ENCODE results near the gene TMTC2. TPM values are rescaled to one million over a fixed set of nuclear protein-coding genes. Genes with fewer than 3 reads are reported as not detected.

The TMTC2 gene
- total and polyA plus RNA-seq, 4 experiments from 2014 or later = 0.09 to 8.2 (median 4.2) TPM

GRCh38 chr12:82867762-82868500 lies 181.2 kb downstream of the TMTC2 start:
- no peaks in the 10 kb centered on the region for H3K9me3 ChIP-seq (ENCODE audit: control insufficient read depth in 1 of 2, low read length in 2 of 2)
- Mint-ChIP-seq H3K27me3 (no peaks in the 10 kb centered on the region), H3K4me1 (peaks cover 2 to 5% (median 4%) of the 10 kb centered on the region in 4 donors), H3K36me3 (peaks cover 0 to 11% of the 10 kb centered on the region in 2 donors), H3K27ac (no peak overlapping the region), H3K9me3 (peaks cover 0 to 3% (median 0%) of the 10 kb centered on the region in 8 donors), H3K4me3 (no peak overlapping the region)
- H3K4me1 ChIP-seq (ENCODE audit: insufficient read depth, low read length) = no peaks in the 10 kb centered on the region
- DNase-seq = no peak
- no peaks in the 10 kb centered on the region for H3K27me3 ChIP-seq (ENCODE audit: insufficient read depth, low read length)
- no peaks in the 10 kb centered on the region for H3K36me3 ChIP-seq (ENCODE audit: insufficient read depth, low read length)
- intact Hi-C loops (cut with micrococcal nuclease) = no loop called here
- CTCF ChIA-PET (ENCODE audit: partially characterized antibody) = no interaction called here
- POLR2A ChIA-PET (ENCODE audit: partially characterized antibody) = no interaction called here
- no peak overlapping the region for H3K4me3 ChIP-seq (ENCODE audit: low read length in 2 of 2)
- no peak overlapping the region for H3K27ac ChIP-seq (ENCODE audit: low read depth, low read length)

GRCh38 chr12:82870771-82871377 lies 184.2 kb downstream of the TMTC2 start:
- Mint-ChIP-seq H3K4me3 (no peak overlapping the region), H3K36me3 (no peaks in the 10 kb centered on the region), H3K9me3 (no peaks in the 10 kb centered on the region), H3K27ac (peak overlapping the region in 1 of 7 donors; percentile 7), H3K27me3 (no peaks in the 10 kb centered on the region), H3K4me1 (peaks cover 2 to 5% (median 4%) of the 10 kb centered on the region in 4 donors)
- DNase-seq = no peak
- ChIA-PET CTCF (ENCODE audit: partially characterized antibody) (interaction anchor here (0.9 kb wide), 1 partner anchor 16 kb away, joined by 3 read pairs; no protein-coding TSS in a partner anchor), POLR2A (ENCODE audit: partially characterized antibody) (no interaction called here)
- Histone ChIP-seq H3K27ac (ENCODE audit: low read depth, low read length) (no peak overlapping the region), H3K36me3 (ENCODE audit: insufficient read depth, low read length) (no peaks in the 10 kb centered on the region), H3K27me3 (ENCODE audit: insufficient read depth, low read length) (no peaks in the 10 kb centered on the region), H3K4me3 (ENCODE audit: low read length in 2 of 2) (no peak overlapping the region), H3K4me1 (ENCODE audit: insufficient read depth, low read length) (no peaks in the 10 kb centered on the region), H3K9me3 (ENCODE audit: control insufficient read depth in 1 of 2, low read length in 2 of 2) (no peaks in the 10 kb centered on the region)
- intact Hi-C loops (cut with micrococcal nuclease) = no loop called here

GRCh38 chr12:82872088-82872487 lies 185.4 kb downstream of the TMTC2 start:
- Histone ChIP-seq H3K9me3 (ENCODE audit: control insufficient read depth in 1 of 2, low read length in 2 of 2) (no peaks in the 10 kb centered on the region), H3K27me3 (ENCODE audit: insufficient read depth, low read length) (no peaks in the 10 kb centered on the region), H3K4me3 (ENCODE audit: low read length in 2 of 2) (no peak overlapping the region), H3K4me1 (ENCODE audit: insufficient read depth, low read length) (no peaks in the 10 kb centered on the region), H3K27ac (ENCODE audit: low read depth, low read length) (no peak overlapping the region), H3K36me3 (ENCODE audit: insufficient read depth, low read length) (no peaks in the 10 kb centered on the region)
- no peaks in the 10 kb centered on the region for H3K9me3 Mint-ChIP-seq
- DNase-seq = no peak
- CTCF ChIA-PET (ENCODE audit: partially characterized antibody) = no interaction called here
- POLR2A ChIA-PET (ENCODE audit: partially characterized antibody) = no interaction called here
- no peaks in the 10 kb centered on the region for H3K36me3 Mint-ChIP-seq
- intact Hi-C loops (cut with micrococcal nuclease) = no loop called here
- H3K27me3 Mint-ChIP-seq = no peaks in the 10 kb centered on the region
- no peak overlapping the region for H3K27ac Mint-ChIP-seq
- peaks cover 2 to 5% (median 4%) of the 10 kb centered on the region in 4 donors for H3K4me1 Mint-ChIP-seq
- H3K4me3 Mint-ChIP-seq = no peak overlapping the region

GRCh38 chr12:82873309-82873708 lies 186.6 kb downstream of the TMTC2 start:
- H3K9me3 Mint-ChIP-seq = no peaks in the 10 kb centered on the region
- Histone ChIP-seq H3K27ac (ENCODE audit: low read depth, low read length) (no peak overlapping the region), H3K4me1 (ENCODE audit: insufficient read depth, low read length) (no peaks in the 10 kb centered on the region), H3K36me3 (ENCODE audit: insufficient read depth, low read length) (no peaks in the 10 kb centered on the region), H3K27me3 (ENCODE audit: insufficient read depth, low read length) (no peaks in the 10 kb centered on the region), H3K9me3 (ENCODE audit: control insufficient read depth in 1 of 2, low read length in 2 of 2) (no peaks in the 10 kb centered on the region), H3K4me3 (ENCODE audit: low read length in 2 of 2) (no peak overlapping the region)
- DNase-seq = no peak
- H3K36me3 Mint-ChIP-seq = peaks cover 0 to 4% of the 10 kb centered on the region in 2 donors
- peaks cover 2 to 5% (median 4%) of the 10 kb centered on the region in 4 donors for H3K4me1 Mint-ChIP-seq
- H3K4me3 Mint-ChIP-seq = no peak overlapping the region
- no peaks in the 10 kb centered on the region for H3K27me3 Mint-ChIP-seq
- no peak overlapping the region for H3K27ac Mint-ChIP-seq
- intact Hi-C loops (cut with micrococcal nuclease) = no loop called here
- CTCF ChIA-PET (ENCODE audit: partially characterized antibody) = no interaction called here
- POLR2A ChIA-PET (ENCODE audit: partially characterized antibody) = no interaction called here

GRCh38 chr12:82873951-82874350 lies 187.2 kb downstream of the TMTC2 start:
- CTCF ChIA-PET (ENCODE audit: partially characterized antibody) = no interaction called here
- no peak overlapping the region for H3K27ac Mint-ChIP-seq
- H3K4me3 Mint-ChIP-seq = no peak overlapping the region
- no peaks in the 10 kb centered on the region for H3K27me3 Mint-ChIP-seq
- POLR2A ChIA-PET (ENCODE audit: partially characterized antibody) = no interaction called here
- H3K4me1 ChIP-seq (ENCODE audit: insufficient read depth, low read length) = no peaks in the 10 kb centered on the region
- no peaks in the 10 kb centered on the region for H3K36me3 ChIP-seq (ENCODE audit: insufficient read depth, low read length)
- no peaks in the 10 kb centered on the region for H3K9me3 Mint-ChIP-seq
- no peaks in the 10 kb centered on the region for H3K27me3 ChIP-seq (ENCODE audit: insufficient read depth, low read length)
- H3K4me1 Mint-ChIP-seq = peaks cover 2 to 5% (median 4%) of the 10 kb centered on the region in 4 donors
- no peaks in the 10 kb centered on the region for H3K9me3 ChIP-seq (ENCODE audit: control insufficient read depth in 1 of 2, low read length in 2 of 2)
- H3K36me3 Mint-ChIP-seq = peaks cover 0 to 4% of the 10 kb centered on the region in 2 donors
- H3K4me3 ChIP-seq (ENCODE audit: low read length in 2 of 2) = no peak overlapping the region
- intact Hi-C loops (cut with micrococcal nuclease) = no loop called here
- DNase-seq = no peak
- H3K27ac ChIP-seq (ENCODE audit: low read depth, low read length) = no peak overlapping the region

- Histone ChIP-seq H3K4me3 (ENCODE audit: low read length in 2 of 2) (no peak overlapping the region), H3K4me1 (ENCODE audit: insufficient read depth, low read length) (no peaks in the 10 kb centered on the region), H3K9me3 (ENCODE audit: control insufficient read depth in 1 of 2, low read length in 2 of 2) (no peaks in the 10 kb centered on the region), H3K36me3 (ENCODE audit: insufficient read depth, low read length) (no peaks in the 10 kb centered on the region), H3K27ac (ENCODE audit: low read depth, low read length) (no peak overlapping the region), H3K27me3 (ENCODE audit: insufficient read depth, low read length) (no peaks in the 10 kb centered on the region)
- H3K4me1 Mint-ChIP-seq = peaks cover 2 to 5% (median 4%) of the 10 kb centered on the region in 4 donors
- POLR2A ChIA-PET (ENCODE audit: partially characterized antibody) = no interaction called here
- peaks cover 0 to 4% of the 10 kb centered on the region in 2 donors for H3K36me3 Mint-ChIP-seq
- H3K4me3 Mint-ChIP-seq = no peak overlapping the region
- no peak overlapping the region for H3K27ac Mint-ChIP-seq
- intact Hi-C loops (cut with micrococcal nuclease) = no loop called here
- no peaks in the 10 kb centered on the region for H3K27me3 Mint-ChIP-seq
- H3K9me3 Mint-ChIP-seq = no peaks in the 10 kb centered on the region
- CTCF ChIA-PET (ENCODE audit: partially characterized antibody) = no interaction called here
- no peak for DNase-seq
Measured at GRCh38 chr12:82874945-82875344, 188.2 kb downstream of the TMTC2 start.

GRCh38 chr12:82876075-82876474 lies 189.4 kb downstream of the TMTC2 start:
- no peaks in the 10 kb centered on the region for H3K36me3 ChIP-seq (ENCODE audit: insufficient read depth, low read length)
- no peak overlapping the region for H3K27ac Mint-ChIP-seq
- H3K4me1 ChIP-seq (ENCODE audit: insufficient read depth, low read length) = no peaks in the 10 kb centered on the region
- CTCF ChIA-PET (ENCODE audit: partially characterized antibody) = no interaction called here
- no peak overlapping the region for H3K4me3 Mint-ChIP-seq
- intact Hi-C loops (cut with micrococcal nuclease) = no loop called here
- no peaks in the 10 kb centered on the region for H3K27me3 ChIP-seq (ENCODE audit: insufficient read depth, low read length)
- H3K9me3 ChIP-seq (ENCODE audit: control insufficient read depth in 1 of 2, low read length in 2 of 2) = no peaks in the 10 kb centered on the region
- no peak overlapping the region for H3K4me3 ChIP-seq (ENCODE audit: low read length in 2 of 2)
- POLR2A ChIA-PET (ENCODE audit: partially characterized antibody) = no interaction called here
- H3K9me3 Mint-ChIP-seq = no peaks in the 10 kb centered on the region
- no peak for DNase-seq
- H3K36me3 Mint-ChIP-seq = peaks cover 0 to 4% of the 10 kb centered on the region in 2 donors
- H3K27ac ChIP-seq (ENCODE audit: low read depth, low read length) = no peak overlapping the region
- H3K27me3 Mint-ChIP-seq = no peaks in the 10 kb centered on the region
- H3K4me1 Mint-ChIP-seq = peaks cover 0 to 1% (median 0%) of the 10 kb centered on the region in 4 donors
